Stimulated activated CD8-positive, alpha-beta memory T cell treated with anti-CD3 and anti-CD28 coated beads, Interleukin-15, amount 100 ng/mL, for 4 hours (primary cell): Measurements from ENCODE around the gene DYNLRB1.

Source experiments
- DNase-seq, 2 donors: peaks; one replicate each; pipeline ENCODE4 v3.0.0-alpha.2; 2020; ENCODE audit warnings: low read depth in 2 of 2

DYNLRB1 gene

DNA sequence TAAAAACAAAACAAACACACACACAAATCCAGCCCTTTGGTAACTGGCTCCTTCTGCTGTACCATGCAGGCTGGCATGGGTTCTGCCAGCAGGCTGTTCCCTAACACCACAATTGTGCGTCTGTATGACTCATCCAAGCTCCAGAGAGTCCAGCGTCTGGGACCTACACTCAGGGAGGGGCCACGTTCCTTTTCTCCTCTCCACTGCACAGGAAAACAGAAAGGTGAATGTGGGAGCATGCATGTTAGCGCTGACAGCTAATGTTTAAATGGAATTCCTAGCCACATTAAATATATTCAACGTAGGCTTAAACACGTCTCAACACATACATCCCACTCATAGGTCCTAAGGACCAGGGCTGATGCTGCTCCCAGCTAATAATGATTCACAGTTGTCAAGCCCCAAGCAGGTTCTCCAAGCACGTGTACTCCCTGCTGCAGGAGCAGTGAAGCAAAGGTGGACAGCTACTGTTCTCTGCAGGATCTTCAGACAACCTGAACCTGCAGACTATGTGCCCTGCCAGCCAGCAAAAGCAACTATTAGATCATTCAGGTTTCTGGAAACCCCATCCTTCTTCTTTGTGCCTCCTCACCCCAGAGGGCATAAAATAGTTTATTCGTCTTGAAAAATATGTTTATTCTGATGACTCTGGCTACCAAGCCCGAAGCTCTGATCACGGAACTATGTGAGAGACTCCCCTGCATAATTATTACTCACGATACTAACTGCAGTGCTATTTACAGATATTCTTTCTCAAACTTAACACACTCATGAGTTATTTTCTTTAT lies 63.2 kb downstream of the DYNLRB1 start:
- no peak for DNase-seq

DNA sequence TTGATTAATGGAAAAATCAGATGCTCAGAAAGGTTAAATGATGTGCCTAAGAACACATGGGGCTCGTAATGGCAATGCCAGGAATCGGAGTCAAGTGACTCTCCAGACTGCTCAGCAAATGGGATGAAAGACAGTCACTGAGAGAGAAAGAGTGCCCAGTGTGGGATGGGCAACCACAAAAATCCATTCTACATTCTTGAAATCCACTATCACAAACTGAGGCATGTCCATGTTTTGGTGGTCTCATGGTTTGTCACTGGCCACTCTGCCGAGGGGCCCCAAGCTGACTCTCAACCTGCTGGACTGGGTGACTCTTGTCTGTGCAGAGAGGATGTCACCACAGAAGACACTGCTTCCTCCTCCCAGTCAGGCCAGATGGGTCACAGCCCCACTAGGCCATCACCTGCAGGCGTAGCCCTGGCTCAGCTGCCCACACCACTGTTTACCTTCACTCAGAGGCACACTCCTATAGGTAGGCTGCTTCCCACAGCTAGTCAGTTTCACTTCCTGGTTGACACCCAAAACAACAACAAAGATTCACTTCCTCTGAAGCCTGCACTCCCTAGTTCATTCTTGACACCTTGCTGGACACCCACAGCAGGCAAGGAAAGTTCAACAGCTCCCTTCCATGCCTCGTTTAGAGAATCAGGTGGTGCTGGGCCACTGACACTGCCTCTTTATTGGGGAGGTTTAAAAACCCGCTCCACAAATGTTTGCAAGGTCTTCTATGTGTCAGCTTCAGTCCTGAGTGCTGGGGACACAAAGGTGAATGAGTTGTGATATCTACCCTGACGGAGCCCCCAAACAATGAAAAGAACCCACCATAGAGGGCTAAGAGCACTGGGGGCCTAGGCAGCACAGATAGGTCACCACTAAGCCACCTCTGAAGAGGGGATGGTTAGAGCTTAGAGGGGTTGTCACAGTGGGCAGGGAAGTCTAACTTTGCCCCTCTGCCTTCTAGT lies 64.0 kb downstream of the DYNLRB1 start:
- no peak for DNase-seq

DNA sequence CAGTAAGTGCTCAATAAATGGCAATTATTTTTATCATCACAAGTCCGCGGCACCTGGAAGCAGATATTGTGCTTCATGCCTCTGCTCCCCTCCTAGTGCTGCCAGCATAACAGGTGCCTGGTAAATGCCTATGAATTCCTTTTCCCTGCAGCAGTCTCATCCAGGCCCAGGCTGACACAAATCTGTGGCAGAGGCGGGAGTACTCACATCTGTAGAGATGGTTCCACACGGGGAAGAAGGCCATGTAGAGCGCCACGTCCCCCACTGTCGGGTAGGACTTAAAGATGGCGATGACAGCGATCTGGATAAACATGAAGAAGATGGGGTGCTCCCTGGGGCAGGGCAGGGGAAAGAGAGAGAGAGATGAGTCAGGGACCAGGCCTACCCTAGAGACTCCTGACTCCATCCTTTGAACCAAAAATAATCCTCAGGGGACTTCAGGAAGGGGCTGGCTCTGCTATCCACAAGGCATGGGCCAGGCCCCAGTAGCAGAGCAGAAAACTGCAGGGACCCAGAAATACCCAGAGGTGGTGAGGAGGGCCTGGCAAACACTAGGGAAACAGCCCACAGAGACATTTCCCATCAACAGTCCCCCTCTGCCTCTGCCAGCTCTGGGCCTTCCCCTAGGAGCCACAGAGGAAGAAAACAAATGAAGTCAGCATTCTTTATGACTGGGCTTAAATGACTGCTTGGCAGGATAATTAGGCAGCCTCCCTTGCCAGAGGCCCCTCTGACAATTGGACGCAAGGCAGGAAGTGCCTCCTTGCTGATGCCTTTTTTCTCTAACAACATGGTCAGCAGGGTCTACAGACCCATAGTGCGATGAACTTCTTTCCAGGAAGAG lies 65.3 kb downstream of the DYNLRB1 start:
- no peak for DNase-seq

DNA sequence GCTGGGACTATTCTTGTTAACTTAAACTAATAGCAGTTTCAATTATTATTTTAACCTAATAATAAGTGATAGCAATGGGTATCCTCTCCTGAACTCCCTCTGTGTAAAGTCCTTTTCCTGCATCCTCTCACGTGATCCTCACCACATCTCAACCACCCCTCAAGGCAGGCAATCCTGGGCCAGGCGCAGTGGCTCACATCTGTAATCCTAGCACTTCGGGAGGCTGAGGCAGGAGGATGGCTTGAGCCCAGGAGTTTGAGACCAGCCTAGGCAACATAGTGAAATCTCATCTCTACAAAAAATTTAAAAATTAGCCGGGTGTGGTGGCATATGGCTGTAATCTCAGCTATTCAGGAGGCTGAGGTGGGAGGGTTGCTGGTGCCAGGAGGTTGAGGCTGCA lies 66.0 kb downstream of the DYNLRB1 start:
- DNase-seq, result no peak

DNA sequence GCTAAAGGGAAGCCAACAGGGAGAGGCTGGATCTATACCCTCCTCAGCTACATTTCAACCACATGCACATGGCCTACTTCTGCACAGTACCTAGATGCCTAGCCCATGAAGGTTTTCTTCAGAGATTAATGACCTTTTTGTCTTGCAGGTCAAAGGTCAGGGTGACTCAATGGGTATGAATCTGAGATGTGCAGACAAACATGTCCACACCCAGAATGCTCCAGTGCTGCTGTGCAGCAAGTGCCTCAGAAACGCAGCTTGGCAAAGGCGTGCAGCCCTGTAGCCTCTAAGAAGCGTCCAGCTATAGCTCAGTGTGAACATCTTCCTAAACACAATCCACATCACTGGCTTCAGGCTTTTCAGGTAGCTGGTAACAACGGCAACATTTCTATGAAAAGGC lies 66.7 kb downstream of the DYNLRB1 start:
- DNase-seq, result no peak

DNA sequence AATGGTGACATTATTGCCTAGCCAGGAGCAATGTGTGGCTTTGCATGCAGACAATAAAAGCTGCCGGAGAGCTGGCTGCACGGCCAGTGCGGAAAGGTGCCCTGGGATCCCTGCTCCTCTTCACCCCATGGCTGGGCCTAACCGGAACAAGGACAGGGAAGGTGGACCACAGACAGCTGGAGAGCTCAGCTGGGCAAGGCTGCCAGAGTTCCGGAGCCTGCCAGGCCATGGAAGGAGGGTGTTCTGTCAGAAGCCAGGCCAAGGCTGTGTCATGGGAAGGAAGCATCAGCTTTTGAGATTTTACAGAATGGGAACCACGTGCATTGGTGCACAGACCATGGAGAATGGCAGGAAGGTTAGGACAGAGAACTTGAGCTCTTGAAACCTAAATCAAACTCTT lies 67.3 kb downstream of the DYNLRB1 start:
- DNase-seq, result no peak

DNA sequence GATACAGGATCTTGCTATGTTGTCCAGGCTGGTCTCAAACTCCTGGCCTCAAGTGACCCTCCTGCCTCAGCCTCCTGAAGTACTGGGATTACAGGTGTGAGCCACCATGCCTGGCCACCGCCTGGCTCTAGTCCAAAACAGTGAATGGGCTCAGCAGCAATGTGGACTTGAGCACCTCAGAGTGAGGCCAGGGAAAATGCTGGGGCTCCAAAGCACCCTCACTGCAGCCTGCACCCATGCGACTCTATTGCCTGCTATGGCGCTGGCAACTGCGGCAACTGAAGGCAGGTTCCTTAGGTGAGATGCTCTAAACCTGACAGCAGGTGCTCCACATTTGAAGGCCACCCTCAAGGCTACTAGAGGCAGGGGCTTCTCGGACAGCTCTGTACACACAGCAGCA lies 68.8 kb downstream of the DYNLRB1 start:
- no peak for DNase-seq

DNA sequence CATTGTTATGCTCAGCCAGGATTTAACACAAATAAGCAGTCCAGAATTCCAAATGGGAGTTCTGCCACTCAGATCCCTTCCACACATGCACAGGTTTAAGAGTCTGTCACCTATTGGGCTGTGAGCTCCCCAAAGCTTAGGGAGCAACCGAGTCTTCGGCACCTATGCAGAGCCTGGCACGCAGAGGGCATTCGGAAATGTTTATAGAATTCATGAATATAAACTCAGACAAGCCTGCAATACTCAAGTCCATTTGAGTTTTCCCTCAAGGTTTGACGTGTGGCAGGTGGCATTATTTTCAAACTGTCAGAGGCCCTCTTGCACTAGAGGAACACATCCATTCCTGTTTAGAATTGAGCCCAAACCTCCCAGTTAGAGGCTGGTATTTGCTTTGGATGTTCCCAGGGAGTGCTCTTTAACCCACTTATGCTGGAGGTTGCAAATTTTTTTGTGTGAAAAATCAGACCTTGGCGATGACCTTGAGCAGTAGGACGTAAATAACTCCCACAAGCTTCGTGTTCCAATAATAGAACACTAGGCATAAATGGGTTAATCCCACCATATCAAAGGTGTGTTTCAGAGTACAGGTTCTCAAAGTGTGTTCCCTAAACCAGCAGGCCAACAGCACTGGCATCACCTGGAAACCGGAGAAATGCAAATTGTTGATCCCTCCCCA lies 70.4 kb downstream of the DYNLRB1 start:
- DNase-seq, result no peak
